Lung microvascular endothelial cell (primary cell): ENCODE measurements around the gene TSPO2. TPM values are rescaled to one million over a fixed set of nuclear protein-coding genes. Genes with fewer than 3 reads are reported as not detected.

Source experiments
- DNase-seq, 2 donors: peaks; one replicate each; pipeline versions ENCODE4 v3.0.0 to v3.0.0-alpha.2; 2010; ENCODE audit warnings: low read depth in 2 of 2
- total RNA-seq: library from RNA; depleted of rRNA; stranded (reverse); fragments of >200 nt; gene quantifications from 2 replicates; pipeline ENCODE4 v1.2.1, GENCODE V29; 2014

TSPO2 gene
- total RNA-seq, 1 donor from 2014 or later = not detected

DNA sequence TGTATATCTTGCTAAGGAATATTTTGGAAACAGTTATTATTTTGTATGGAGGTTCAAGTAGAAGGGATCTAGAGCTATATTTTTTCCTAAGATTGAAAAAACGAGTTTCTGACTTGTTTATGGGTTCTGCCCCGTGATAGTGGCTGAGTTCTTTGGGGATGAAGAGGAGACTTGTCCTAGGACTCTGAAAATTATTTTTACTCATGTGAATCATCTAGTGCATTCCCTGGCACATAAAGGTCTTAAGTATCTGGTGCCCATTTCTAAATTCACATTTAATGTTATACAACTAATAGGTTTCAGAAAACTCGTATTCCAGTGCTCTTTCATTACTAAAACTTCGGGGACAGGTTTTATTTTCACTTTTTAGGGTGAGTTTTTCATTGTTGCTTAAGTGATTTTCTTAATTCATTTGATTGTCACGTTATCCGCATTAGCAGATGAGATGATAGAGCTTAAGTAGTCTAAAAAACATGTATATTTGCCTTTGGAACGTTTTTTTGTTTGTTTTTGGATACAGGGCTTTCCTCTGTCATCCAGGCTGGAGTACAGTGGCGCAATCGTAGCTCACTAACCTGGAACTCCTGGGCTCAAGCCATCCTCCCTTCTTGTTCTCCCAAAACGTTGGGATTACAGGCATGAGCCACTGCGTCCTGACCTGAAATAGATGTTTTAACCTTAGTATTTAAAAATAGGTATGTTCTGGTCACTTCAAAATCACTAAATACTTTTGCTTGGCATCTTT lies 32.6 kb downstream of the TSPO2 start:
- peak in 1 of 2 donors; percentile 15 for DNase-seq

DNA sequence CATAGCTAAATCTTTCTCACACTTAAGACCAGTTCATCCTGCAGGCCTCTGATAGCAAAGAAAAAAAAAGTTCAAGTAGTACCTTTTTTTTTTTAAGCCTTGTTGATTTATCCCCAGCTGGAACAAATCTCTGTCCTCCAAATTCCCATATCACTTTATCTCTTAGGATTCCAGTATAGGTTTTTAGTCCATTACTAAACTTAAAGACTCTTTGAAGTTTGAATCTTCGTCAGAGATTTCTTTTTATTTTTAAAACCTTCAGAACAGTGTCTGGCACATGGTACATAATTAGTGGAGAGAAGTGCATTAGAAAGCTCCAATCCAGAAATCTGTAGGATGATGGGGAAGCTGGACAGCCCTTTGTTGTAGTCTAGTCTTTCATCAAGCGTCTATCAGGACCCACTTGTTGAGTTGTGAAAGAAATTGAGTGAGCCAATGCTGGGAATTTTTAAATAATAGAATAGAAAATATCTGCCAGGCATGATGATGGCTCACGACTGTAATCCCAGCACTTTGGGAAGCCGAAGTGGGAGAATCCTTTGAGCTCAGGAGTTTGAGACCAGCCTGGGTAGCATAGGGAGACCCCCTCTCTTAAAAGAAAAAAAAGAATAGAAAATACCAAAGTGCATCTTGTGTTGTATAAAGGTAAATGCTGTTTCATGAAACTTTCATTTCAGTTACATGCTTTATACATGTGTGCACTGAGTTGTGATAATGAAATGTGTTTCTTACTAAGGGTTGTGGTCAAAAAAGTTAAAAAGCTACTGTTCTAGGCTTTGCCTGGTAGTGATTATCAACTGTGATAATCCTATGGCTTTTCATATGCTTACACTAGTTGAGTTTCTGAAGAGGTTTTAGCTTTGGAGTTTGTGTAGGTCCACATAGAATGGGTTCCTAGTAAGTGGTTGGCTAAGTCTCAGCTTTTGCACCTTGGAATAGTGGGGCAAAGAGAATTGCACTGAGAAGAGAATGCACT lies 33.7 kb downstream of the TSPO2 start:
- DNase-seq = no peak

DNA sequence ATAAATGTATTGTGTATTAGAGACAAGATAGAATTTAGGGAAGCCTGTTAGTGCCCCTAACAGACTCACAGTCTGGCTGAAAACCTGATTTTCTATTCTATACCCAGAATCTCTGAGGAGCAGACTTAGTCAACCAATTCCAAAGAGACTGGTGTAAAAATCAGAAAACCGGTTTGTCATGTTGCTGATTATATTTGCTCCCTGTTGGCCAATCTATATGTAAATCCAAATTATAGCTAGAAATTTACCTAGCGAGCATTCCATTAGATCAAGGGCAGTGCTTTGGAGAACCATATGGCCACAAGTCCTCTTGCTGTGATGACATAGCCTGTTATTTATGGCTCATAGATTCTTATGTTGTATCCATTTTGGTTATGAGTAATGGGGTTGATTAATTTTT lies 35.3 kb downstream of the TSPO2 start:
- DNase-seq = no peak

- no peak for DNase-seq
Measured at GRCh38 chr6:41078101-41078500, 35.8 kb downstream of the TSPO2 start.

DNA sequence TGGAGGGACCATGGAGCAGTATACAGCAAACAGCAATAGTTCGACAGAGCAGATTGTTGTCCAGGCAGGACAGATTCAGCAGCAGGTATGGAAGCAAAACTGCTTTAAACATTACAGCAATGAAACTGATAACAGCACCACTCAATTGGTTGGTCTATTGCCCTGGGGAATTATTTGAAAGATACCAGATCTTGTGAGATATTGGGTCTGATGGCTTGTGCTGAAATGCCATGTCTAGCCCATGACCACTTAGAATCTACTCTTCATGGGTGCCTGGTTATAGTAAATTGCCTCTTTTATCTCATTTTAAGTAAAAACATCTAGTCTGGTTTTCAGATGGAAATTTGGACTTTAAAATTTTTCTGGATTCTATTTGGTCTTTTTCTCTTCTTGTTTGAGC lies 36.8 kb downstream of the TSPO2 start:
- DNase-seq = no peak

DNA sequence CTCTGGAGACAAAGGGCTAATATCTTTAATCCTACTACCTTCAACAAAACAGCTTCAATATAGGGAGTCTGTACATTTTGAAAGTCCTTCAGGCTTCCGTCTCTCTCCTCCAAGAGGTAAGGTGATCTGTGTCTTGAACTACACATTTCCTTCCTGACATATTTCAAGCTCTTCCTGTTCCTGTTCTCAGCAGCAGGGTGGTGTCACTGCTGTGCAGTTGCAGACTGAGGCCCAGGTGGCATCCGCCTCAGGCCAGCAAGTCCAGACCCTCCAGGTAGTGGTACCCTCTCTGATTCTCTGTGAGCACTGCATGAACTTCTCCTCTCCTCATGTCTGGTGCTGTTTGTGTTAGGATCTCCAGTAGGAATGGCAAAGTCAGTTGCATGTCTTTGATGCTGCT lies 38.4 kb downstream of the TSPO2 start:
- no peak for DNase-seq

DNA sequence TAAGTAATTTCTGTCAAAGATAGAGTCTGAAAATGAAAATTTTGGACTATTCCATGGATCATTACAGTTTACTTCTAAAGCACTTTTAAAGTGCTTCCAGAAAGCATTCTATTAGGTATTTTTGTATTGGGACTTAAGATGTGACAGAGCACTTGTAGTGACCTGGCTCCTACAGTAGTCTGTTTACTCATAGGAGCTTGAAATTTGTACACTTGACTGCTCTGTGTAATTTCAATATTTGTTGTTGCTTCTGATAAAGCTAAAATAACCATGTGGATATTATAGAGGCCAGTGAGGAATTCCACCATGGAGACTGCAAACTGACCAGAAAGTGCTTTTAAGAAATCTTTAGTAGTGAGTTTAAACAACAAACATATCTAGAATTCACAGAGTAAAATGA lies 40.8 kb downstream of the TSPO2 start:
- DNase-seq = no peak

- no peak for DNase-seq
Measured at GRCh38 chr6:41085182-41085581, 42.9 kb downstream of the TSPO2 start.

DNA sequence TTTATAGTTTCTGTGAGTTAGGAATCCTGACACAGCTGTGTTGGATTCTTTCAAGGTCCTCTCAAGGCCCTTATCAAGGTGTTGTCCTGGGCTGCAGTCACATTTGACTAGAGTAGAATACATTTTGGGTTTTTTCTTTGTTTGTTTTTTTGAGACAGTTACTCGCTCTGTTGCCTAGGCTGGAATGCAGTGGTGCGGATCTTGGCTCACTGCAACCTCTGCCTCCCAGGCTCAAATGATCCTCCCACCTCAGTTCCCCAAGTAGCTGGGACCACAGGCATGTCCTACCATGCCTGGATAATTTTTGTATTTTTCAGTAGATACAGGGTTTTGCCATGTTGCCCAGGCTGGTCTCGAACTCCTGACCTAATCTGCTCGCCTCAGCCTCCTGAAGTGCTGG lies 46.2 kb downstream of the TSPO2 start:
- DNase-seq = no peak

GRCh38 chr6:41090841-41091761 lies 48.8 kb downstream of the TSPO2 start:
- DNase-seq = no peak

DNA sequence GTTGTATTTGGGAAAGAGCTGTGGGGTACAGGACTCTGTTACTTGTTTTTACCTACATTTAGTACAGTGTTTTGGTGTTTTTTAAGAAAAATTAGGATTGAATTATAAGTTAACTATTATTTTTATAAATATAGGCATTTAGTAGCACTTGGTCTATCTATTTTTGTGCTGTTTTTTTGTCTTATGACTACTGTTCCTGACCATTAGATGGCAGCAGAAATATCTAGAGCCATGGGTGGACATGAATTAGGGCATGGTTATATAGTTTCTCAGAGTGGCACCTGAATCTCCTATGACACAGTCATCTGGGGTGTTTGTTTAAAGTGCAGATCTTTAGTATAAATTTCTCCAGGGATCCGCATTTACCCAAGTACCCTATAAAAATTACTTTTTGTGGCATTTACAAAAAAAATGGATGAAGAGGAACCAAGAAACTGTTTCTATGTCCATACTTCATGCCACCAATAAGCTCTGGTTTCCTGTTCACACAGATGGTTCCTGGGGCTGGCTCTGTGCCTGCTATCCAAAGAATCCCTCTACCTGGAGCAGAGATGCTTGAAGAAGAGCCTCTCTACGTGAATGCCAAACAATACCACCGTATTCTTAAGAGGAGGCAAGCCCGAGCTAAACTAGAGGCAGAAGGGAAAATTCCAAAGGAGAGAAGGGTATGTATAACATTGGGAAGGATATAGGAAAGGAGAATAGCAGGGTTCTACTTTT lies 50.3 kb downstream of the TSPO2 start:
- DNase-seq = peak; percentile 51 to 57

DNA sequence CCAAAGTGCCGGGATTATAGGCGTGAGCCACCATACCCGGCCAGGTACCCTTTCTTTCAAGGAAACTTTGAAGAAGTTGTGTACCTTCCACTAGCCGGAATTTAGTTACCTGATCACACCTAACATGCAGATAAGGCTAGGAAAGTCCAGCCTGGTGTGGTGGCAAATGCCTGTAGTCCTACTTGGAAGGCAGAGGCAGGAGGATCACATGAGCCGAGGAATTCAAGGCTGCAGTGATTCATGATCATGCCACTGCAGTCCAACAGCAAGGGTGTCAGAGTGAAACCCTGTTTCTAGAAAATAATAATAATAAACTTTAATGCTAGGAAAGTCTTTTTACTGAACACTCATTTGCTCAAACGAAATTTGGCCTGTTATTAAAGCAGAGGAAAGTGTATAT lies 51.5 kb downstream of the TSPO2 start:
- DNase-seq = peak in 1 of 2 donors; percentile 14

Other genes with a start within 250 kb of the TSPO2 start
- gene UNC5CL, start 3.2 kb upstream of the TSPO2 start, total RNA-seq = under 0.01 TPM in 2 replicates
- not detected in 2 replicates for gene APOBEC2, start 10.7 kb downstream of the TSPO2 start, total RNA-seq
- gene OARD1, start 29.9 kb downstream of the TSPO2 start, total RNA-seq = 8.5 TPM in 2 replicates
- gene NFYA, start 30.5 kb downstream of the TSPO2 start, total RNA-seq = 10.7 and 10.9 TPM in 2 replicates
- not detected in 2 replicates for gene TREML1, start 111.9 kb downstream of the TSPO2 start, total RNA-seq
- gene TREM2, start 120.6 kb downstream of the TSPO2 start, total RNA-seq = not detected in 2 replicates
- gene TREML2, start 158.7 kb downstream of the TSPO2 start, total RNA-seq = not detected in 2 replicates
- not detected in 2 replicates for gene TREML4, start 185.9 kb downstream of the TSPO2 start, total RNA-seq
- gene TREM1, start 244.2 kb downstream of the TSPO2 start, total RNA-seq = not detected in 2 replicates